K562 (cell line): ENCODE results near the gene BRCA1. TPM values are rescaled to one million over a fixed set of nuclear protein-coding genes. Genes with fewer than 3 reads are reported as not detected.

ENCODE experiments used
- ATAC-seq: fragments of 200-7000 bp; cut with Tn5 transposase; 3 replicates; pipeline ENCODE4 v1.9.1; 2020; ENCODE audit warnings: moderate library complexity
- BruUV-seq: library from RNA; stranded (reverse); fragments of 400-500 nt; replicated peaks from 2 replicates; lab custom pipeline; 2021; lab: Mats Ljungman, UMichigan
- CTCF ChIA-PET: fragments of 300-600 bp; formaldehyde crosslinking; extraction: SDS; loops from one replicate; lab custom pipeline; 2021; ENCODE audit warnings: low intra/inter-chr PET ratio; lab: Yijun Ruan, JAX
- POLR2A ChIA-PET: fragments of 300-600, 350-650 bp; sonication (Branson Sonifier 250); formaldehyde crosslinking; extraction: SDS; loops from one replicate; lab custom pipeline; 2021; ENCODE audit warnings: antibody characterized with exemption, inconsistent platforms; lab: Yijun Ruan, JAX
- DNase-seq, 4 experiments: peaks; one replicate each; pipeline versions ENCODE4 v3.0.0 to v3.0.0-alpha.2; 2011 to 2018; ENCODE audit warnings: low spot score in 3 of 4, mixed read lengths in 3 of 4; ENCODE audit errors: extremely low read depth in 1 of 4
- FAIRE-seq: peaks from 2 replicates; lab custom pipeline; 2011; peaks lifted over from hg19 to GRCh38; lab: Jason Lieb, UNC
- H2AFZ ChIP-seq: 2 replicates; pipeline ENCODE4 v1.6.0; 2011; ENCODE audit warnings: low read depth, low read length, control low read depth, inconsistent platforms
- H3K27ac ChIP-seq: fragments of 200-600 bp; 3 replicates; pipeline ENCODE4 v1.8.0; 2011; ENCODE audit warnings: low read depth, mild to moderate bottlenecking, control low read depth, inconsistent platforms, low read length, moderate library complexity, mixed read lengths; ENCODE audit errors: extremely low read depth
- H3K27me3 ChIP-seq, 2 experiments: fragments of 300-600 bp in 1 of 2; 2 replicates in 1 of 2; 3 replicates in 1 of 2; pipeline versions ENCODE4 v1.6.0 to v1.8.0; 2011; ENCODE audit warnings: inconsistent platforms in 2 of 2, low read length in 2 of 2, mild to moderate bottlenecking in 1 of 2, mixed read lengths in 1 of 2, moderate library complexity in 1 of 2; ENCODE audit not compliant: control insufficient read depth in 2 of 2, insufficient read depth in 2 of 2
- H3K36me3 ChIP-seq: fragments of 300-600 bp; 3 replicates; pipeline ENCODE4 v1.8.0; 2011; ENCODE audit warnings: mild to moderate bottlenecking, low read length, inconsistent platforms; ENCODE audit not compliant: control insufficient read depth, insufficient read depth
- H3K4me1 ChIP-seq, 2 experiments: fragments of 200-600 bp in 1 of 2; replicated peaks in 1 of 2; 2 replicates in 1 of 2; 3 replicates in 1 of 2; pipeline versions ENCODE4 v1.5.1 to v1.8.0; 2011; ENCODE audit warnings: inconsistent platforms in 2 of 2, low read length in 2 of 2, mild to moderate bottlenecking in 1 of 2, mixed read lengths in 1 of 2, moderate library complexity in 1 of 2; ENCODE audit not compliant: control insufficient read depth in 2 of 2, insufficient read depth in 2 of 2
- H3K4me2 ChIP-seq: 2 replicates; pipeline ENCODE4 v1.6.1; 2011; ENCODE audit warnings: low read length, control low read depth, inconsistent platforms, mixed read lengths; ENCODE audit not compliant: insufficient read depth
- H3K4me3 ChIP-seq: fragments of 200-600 bp; sonication (generic), shearing (Covaris generic); 2 replicates; pipeline ENCODE4 v1.5.1; 2016; ENCODE audit warnings: control low read depth, inconsistent platforms
- H3K79me2 ChIP-seq: fragments of 200-600 bp; 3 replicates; pipeline ENCODE4 v1.8.0; 2011; ENCODE audit warnings: low read length, inconsistent platforms; ENCODE audit not compliant: control insufficient read depth, insufficient read depth
- H3K9ac ChIP-seq, 2 experiments: 2 replicates each; pipeline versions ENCODE4 v1.6.0 to v1.6.1; 2011; ENCODE audit warnings: low read depth in 2 of 2, low read length in 2 of 2, control low read depth in 1 of 2, inconsistent platforms in 1 of 2, mild to moderate bottlenecking in 1 of 2, mixed read lengths in 1 of 2; ENCODE audit not compliant: insufficient read depth in 1 of 2
- H3K9me1 ChIP-seq: one replicate; pipeline ENCODE4 v1.6.0; 2011; ENCODE audit warnings: inconsistent platforms, mild to moderate bottlenecking, low read length, moderate library complexity; ENCODE audit not compliant: control insufficient read depth, insufficient read depth
- H3K9me3 ChIP-seq: replicated peaks from 2 replicates; pipeline ENCODE4 v1.5.1; 2011; ENCODE audit warnings: low read depth, low read length, inconsistent platforms; ENCODE audit not compliant: control insufficient read depth, insufficient read depth
- H4K20me1 ChIP-seq: replicated peaks from 2 replicates; pipeline ENCODE4 v1.6.1; 2011; ENCODE audit warnings: low read length, inconsistent platforms, mixed read lengths; ENCODE audit not compliant: control insufficient read depth, insufficient read depth
- BRCA1 ChIP-seq, 2 experiments: fragments of 450-650 bp in 1 of 2; sonication (generic) in 1 of 2; formaldehyde crosslinking in 1 of 2; IDR thresholded peaks; 2 replicates each; pipeline versions ENCODE4 v1.5.0 to v1.6.1; 2017 to 2020; ENCODE audit warnings: mild to moderate bottlenecking in 1 of 2, missing genetic modification reagents in 1 of 2
- CBFA2T3 ChIP-seq: fragments of 450-650 bp; IDR thresholded peaks from 2 replicates; pipeline ENCODE4 v1.6.1; 2017
- CBX3 ChIP-seq, 2 experiments: IDR thresholded peaks; 1 replicate in 1 of 2; 2 replicates in 1 of 2; pipeline ENCODE4 v1.6.1; 2012; ENCODE audit warnings: inconsistent platforms in 2 of 2, low read length in 2 of 2, borderline replicate concordance in 1 of 2, control low read depth in 1 of 2
- CREB1 ChIP-seq, 2 experiments: sonication (generic) in 1 of 2; formaldehyde crosslinking in 1 of 2; IDR thresholded peaks; 2 replicates each; pipeline versions ENCODE4 v1.6.1 to v1.8.0; 2012 to 2022; ENCODE audit warnings: inconsistent platforms in 1 of 2, mild to moderate bottlenecking in 1 of 2, missing genetic modification reagents in 1 of 2, moderate library complexity in 1 of 2
- CREM ChIP-seq: IDR thresholded peaks from 2 replicates; pipeline ENCODE4 v1.6.1; 2014; ENCODE audit warnings: antibody characterized with exemption, low read depth
- ELF2 ChIP-seq: fragments of 250-450 bp; sonication (Bioruptor Pico); IDR thresholded peaks from 2 replicates; pipeline ENCODE4 v1.5.0; 2021; ENCODE audit warnings: mild to moderate bottlenecking
- ESRRA ChIP-seq: fragments of 450-650 bp; IDR thresholded peaks from 2 replicates; pipeline ENCODE4 v1.6.1; 2014; ENCODE audit warnings: low read depth, mild to moderate bottlenecking, moderate library complexity, borderline replicate concordance
- GABPB1 ChIP-seq: sonication (generic); formaldehyde crosslinking; IDR thresholded peaks from 2 replicates; pipeline ENCODE4 v1.8.0; 2022; ENCODE audit warnings: mild to moderate bottlenecking, missing genetic modification reagents
- GTF2B ChIP-seq: IDR thresholded peaks from 2 replicates; pipeline ENCODE4 v1.6.1; 2011; ENCODE audit not compliant: insufficient read length; ENCODE audit errors: extremely low read depth
- NRF1 ChIP-seq, 2 experiments: fragments of 450-650 bp; IDR thresholded peaks in 1 of 2; conservative IDR thresholded peaks in 1 of 2; 2 replicates each; pipeline ENCODE4 v1.6.1; 2014; ENCODE audit warnings: mild to moderate bottlenecking in 2 of 2
- PYGO2 ChIP-seq: fragments of 450-650 bp; IDR thresholded peaks from 2 replicates; pipeline ENCODE4 v1.6.1; 2016; ENCODE audit warnings: mild to moderate bottlenecking, missing genetic modification characterization, moderate library complexity, missing compliant biosample characterization
- SMARCE1 ChIP-seq: fragments of 450-650 bp; IDR thresholded peaks from 2 replicates; pipeline ENCODE4 v1.7.1; 2016; ENCODE audit warnings: mild to moderate bottlenecking
- ZNF431 ChIP-seq: sonication (generic); formaldehyde crosslinking; IDR thresholded peaks from 2 replicates; pipeline ENCODE4 v1.8.0; 2022; ENCODE audit warnings: mild to moderate bottlenecking, missing genetic modification reagents
- WGBS: fragments of 100-300 bp; shearing (Covaris generic); methylation state at CpG from one replicate; pipeline ENCODE4 v1.1.6; 2016; ENCODE audit warnings: low coverage, mixed read lengths; ENCODE audit not compliant: insufficient coverage; ENCODE audit errors: missing lambda C conversion rate; 5-methylcytosine and 5-hydroxymethylcytosine counted together
- in situ Hi-C: fragments of 300-500 bp; cut with MboI; formaldehyde crosslinking; loops from 4 replicates; pipeline ENCODE4 v1.15.0; 2018; ENCODE audit warnings: inconsistent platforms, mixed read lengths
- intact Hi-C: fragments of 100-400 bp; cut with micrococcal nuclease; formaldehyde crosslinking; loops from 2 replicates; pipeline ENCODE4 v1.14.2; 2022
- polyA plus RNA-seq, 8 experiments: library from polyadenylated mRNA; depleted of rRNA in 4 of 8; stranded (reverse) in 5 of 8; unstranded in 3 of 8; fragments of >200 nt; fragmentation: Nextera tagmentation in 2 of 8; fragmentation: Illumina TruSeq in 1 of 8; extraction: Ambion mirVana in 2 of 8; extraction: Trizol in 1 of 8; gene quantifications; 2 replicates each; pipeline versions ENCODE4 v1.2.1 to v1.2.3, GENCODE V29; 2011 to 2014; ENCODE audit warnings: inconsistent platforms in 1 of 8, missing spikeins in 1 of 8
- total RNA-seq, 7 experiments: library from RNA; depleted of rRNA in 6 of 7; stranded (reverse); fragments of >200 nt in 6 of 7; fragmentation: Illumina TruSeq in 2 of 7; extraction: Trizol in 2 of 7; gene quantifications; 2 replicates each; pipeline versions ENCODE4 v1.2.1 to v1.2.3, GENCODE V29; 2011 to 2021; ENCODE audit warnings: low replicate concordance in 1 of 7
- TF ChIP-seq, protein P1 (sequence below): fragments of 250-450 bp; sonication (Bioruptor Pico); IDR thresholded peaks from 2 replicates; pipeline ENCODE4 v1.4.0; 2020

Gene BRCA1
- total and polyA plus RNA-seq, 9 of the 15 experiments (the other 6 are each of a cell fraction or from before 2014, with no cell fraction given) = 25.9 to 95.3 (median 62.3) TPM

DNA sequence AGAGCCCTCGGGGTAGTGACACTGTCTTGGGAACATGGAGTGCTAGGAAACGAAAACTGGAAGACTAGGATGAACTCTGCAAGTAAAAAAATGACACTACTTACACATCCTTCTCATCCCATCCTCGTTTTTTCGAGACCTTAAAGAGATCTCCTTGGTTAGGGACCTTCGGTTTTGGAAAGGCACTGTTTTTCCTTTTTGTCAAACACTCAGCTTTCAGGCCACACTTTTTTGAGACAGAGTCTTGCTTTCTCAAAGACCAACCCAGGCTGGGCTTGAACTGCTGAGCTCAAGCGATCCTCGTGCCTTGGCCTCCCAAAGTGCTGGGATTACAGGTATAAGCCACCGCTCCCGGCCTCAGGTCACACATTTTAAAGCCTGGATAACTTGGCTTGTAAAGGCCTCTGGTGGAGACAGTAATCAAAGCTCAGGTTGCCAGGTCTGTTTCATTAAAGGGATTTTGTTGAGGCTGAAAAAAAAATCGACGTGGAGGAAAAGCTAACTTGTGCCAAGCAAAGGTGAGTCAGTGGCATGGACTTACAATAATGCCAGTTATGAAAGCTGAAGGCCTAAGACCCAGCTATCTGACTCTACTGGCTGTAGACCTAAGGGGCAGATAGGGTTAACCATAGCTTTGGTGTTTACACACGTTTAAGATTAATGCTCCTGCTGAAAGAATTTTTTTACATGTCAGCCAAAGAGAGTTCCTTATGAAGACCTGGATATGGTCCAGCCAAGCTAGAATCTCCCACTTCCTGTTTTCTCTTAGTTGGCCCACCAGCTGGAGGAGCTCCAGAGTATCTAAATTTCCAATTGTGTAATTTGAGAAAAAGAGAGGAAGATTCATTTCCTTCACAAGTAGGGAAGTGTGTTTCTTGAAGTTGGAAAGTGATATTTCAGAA, 46.7 kb upstream of the BRCA1 start:
- peak overlapping the region; percentile 69 for H2AFZ ChIP-seq
- H3K9me1 ChIP-seq = no peaks in the 10 kb centered on the region
- H3K9ac ChIP-seq = peak overlapping the region; percentile 87 to 91
- FAIRE-seq (peak; percentile 81), ATAC-seq (0 out of 3 replicates have a peak, but pooled peaks have one; percentile 3), DNase-seq (peak in 2 of 4 experiments; percentile 19 to 78)
- 3% methylated on average over 12 of the region's 12 CpGs for WGBS
- CTCF ChIA-PET = interaction anchor here (0.8 to 1.3 kb wide), 2 partner anchors 46 to 311 kb away, joined by 3 to 4 read pairs; partner anchors contain the start of gene BRCA1
- H4K20me1 ChIP-seq = no peaks in the 10 kb centered on the region
- no peaks in the 10 kb centered on the region for H3K9me3 ChIP-seq
- H3K4me2 ChIP-seq = peak overlapping the region; percentile 89
- no peaks in the 10 kb centered on the region for H3K27me3 ChIP-seq
- BruUV-seq = TSS peak; percentile 87
- peak overlapping the region; percentile 84 for H3K4me3 ChIP-seq
- H3K27ac ChIP-seq = peak overlapping the region; percentile 92
- H3K4me1 ChIP-seq = peaks cover 3 to 8% of the 10 kb centered on the region in 2 experiments; a peak in 3 of 5 replicates
- in situ Hi-C loops = no loop called here
- intact Hi-C loops = loop anchor here (1.0 kb wide), 2 partner anchors 47 to 148 kb away; partner anchors contain the start of gene BRCA1
- peaks cover 13% of the 10 kb centered on the region for H3K36me3 ChIP-seq
- H3K79me2 ChIP-seq = peaks cover 48% of the 10 kb centered on the region
- POLR2A ChIA-PET = interaction anchor here (0.5 to 2.2 kb wide), 13 partner anchors 12 to 312 kb away, joined by 3 to 42 read pairs (median 3); partner anchors contain the start of genes BRCA1, DHX8 and RPL27
- TF ChIP-seq CREM = peak; percentile 26; the same call in 1 of the 2 replicates
- no peak for TF ChIP-seq PYGO2
- TF ChIP-seq GABPB1 = no peak; the same call in 1 of the 2 replicates
- no peak for TF ChIP-seq ELF2 (CRISPR knock-in tag)
- 0 out of 3 replicates have a peak, but pooled peaks of 1 of the 2 experiments have one; percentile 15 for TF ChIP-seq CBX3 (IDR thresholded peaks at IDR 0.05; ENCODE audit: borderline replicate concordance in 1 of 2, low read length in 2 of 2)
- TF ChIP-seq GTF2B = no peak
- TF ChIP-seq CBFA2T3 = no peak
- TF ChIP-seq BRCA1 (IDR thresholded peaks at IDR 0.05) = no peak
- TF ChIP-seq BRCA1 (CRISPR knock-in tag; IDR thresholded peaks at IDR 0.05) = no peak
- TF ChIP-seq, protein P1, sequence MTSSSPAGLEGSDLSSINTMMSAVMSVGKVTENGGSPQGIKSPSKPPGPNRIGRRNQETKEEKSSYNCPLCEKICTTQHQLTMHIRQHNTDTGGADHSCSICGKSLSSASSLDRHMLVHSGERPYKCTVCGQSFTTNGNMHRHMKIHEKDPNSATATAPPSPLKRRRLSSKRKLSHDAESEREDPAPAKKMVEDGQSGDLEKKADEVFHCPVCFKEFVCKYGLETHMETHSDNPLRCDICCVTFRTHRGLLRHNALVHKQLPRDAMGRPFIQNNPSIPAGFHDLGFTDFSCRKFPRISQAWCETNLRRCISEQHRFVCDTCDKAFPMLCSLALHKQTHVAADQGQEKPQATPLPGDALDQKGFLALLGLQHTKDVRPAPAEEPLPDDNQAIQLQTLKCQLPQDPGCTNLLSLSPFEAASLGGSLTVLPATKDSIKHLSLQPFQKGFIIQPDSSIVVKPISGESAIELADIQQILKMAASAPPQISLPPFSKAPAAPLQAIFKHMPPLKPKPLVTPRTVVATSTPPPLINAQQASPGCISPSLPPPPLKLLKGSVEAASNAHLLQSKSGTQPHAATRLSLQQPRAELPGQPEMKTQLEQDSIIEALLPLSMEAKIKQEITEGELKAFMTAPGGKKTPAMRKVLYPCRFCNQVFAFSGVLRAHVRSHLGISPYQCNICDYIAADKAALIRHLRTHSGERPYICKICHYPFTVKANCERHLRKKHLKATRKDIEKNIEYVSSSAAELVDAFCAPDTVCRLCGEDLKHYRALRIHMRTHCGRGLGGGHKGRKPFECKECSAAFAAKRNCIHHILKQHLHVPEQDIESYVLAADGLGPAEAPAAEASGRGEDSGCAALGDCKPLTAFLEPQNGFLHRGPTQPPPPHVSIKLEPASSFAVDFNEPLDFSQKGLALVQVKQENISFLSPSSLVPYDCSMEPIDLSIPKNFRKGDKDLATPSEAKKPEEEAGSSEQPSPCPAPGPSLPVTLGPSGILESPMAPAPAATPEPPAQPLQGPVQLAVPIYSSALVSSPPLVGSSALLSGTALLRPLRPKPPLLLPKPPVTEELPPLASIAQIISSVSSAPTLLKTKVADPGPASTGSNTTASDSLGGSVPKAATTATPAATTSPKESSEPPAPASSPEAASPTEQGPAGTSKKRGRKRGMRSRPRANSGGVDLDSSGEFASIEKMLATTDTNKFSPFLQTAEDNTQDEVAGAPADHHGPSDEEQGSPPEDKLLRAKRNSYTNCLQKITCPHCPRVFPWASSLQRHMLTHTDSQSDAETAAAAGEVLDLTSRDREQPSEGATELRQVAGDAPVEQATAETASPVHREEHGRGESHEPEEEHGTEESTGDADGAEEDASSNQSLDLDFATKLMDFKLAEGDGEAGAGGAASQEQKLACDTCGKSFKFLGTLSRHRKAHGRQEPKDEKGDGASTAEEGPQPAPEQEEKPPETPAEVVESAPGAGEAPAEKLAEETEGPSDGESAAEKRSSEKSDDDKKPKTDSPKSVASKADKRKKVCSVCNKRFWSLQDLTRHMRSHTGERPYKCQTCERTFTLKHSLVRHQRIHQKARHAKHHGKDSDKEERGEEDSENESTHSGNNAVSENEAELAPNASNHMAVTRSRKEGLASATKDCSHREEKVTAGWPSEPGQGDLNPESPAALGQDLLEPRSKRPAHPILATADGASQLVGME = no peak
- TF ChIP-seq ZNF431 (CRISPR knock-in tag) = no peak
- no peak for TF ChIP-seq ESRRA
- 0 out of 2 replicates have a peak, but pooled peaks have one; percentile 27 for TF ChIP-seq SMARCE1
- 0 out of 4 replicates have a peak, but pooled peaks of 1 of the 2 experiments have one; percentile 19 for TF ChIP-seq NRF1 (conservative IDR thresholded peaks at IDR 0.05 in 1 of 2, IDR thresholded peaks at IDR 0.05 in 1 of 2)
- no peak for TF ChIP-seq CREB1 (IDR thresholded peaks at IDR 0.05)
- no peak for TF ChIP-seq CREB1 (CRISPR knock-in tag; IDR thresholded peaks at IDR 0.05)
